22Rv1 (cell line): Measurements from ENCODE around the gene SCUBE2.
A peak's percentile ranks its signal among the peaks of the same experiment; 100 is the strongest.

Experiments
- H3K27ac ChIP-seq: fragments of 450-650 bp; 2 replicates; pipeline ENCODE4 v1.5.1; 2017
- CTCF ChIP-seq: fragments of 450-650 bp; IDR thresholded peaks from 2 replicates; pipeline ENCODE4 v1.5.1; 2017; ENCODE audit warnings: mild to moderate bottlenecking
- ZFX ChIP-seq: fragments of 450-650 bp; IDR thresholded peaks from 2 replicates; pipeline ENCODE4 v1.6.1; 2017; ENCODE audit warnings: antibody characterized with exemption, borderline replicate concordance

Gene SCUBE2

GRCh38 chr11:9076661-9077060 lies 14.7 kb downstream of the SCUBE2 start:
- H3K27ac ChIP-seq, result peak overlapping the region; percentile 42
- TF ChIP-seq ZFX, result no peak
- TF ChIP-seq CTCF, result no peak

DNA sequence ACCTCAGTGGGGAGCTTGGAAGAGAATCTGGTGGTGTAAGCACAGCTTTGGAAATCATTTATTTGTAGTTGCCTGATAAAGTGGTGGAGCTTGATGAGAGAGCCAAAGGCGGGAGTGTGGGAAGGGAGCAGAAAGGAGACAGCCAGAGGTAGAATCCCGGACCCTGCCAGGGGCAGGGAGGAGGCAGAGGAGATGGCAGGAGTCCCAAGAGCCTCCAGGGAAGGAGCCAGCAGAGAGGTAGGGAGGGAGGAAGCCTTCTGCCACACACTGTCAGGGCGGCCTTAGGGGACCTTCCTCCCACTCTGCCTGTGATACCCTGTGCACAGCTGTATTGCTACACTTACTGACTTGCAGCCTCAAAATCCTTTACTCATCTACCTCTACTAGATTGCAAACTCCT lies 15.4 kb downstream of the SCUBE2 start:
- TF ChIP-seq CTCF (no peak), ZFX (no peak)
- H3K27ac ChIP-seq, result peak overlapping the region; percentile 42

- H3K27ac ChIP-seq, result no peak overlapping the region
- no peak for TF ChIP-seq CTCF
- TF ChIP-seq ZFX, result no peak
Measured at GRCh38 chr11:9075556-9075955, 15.8 kb downstream of the SCUBE2 start.

DNA sequence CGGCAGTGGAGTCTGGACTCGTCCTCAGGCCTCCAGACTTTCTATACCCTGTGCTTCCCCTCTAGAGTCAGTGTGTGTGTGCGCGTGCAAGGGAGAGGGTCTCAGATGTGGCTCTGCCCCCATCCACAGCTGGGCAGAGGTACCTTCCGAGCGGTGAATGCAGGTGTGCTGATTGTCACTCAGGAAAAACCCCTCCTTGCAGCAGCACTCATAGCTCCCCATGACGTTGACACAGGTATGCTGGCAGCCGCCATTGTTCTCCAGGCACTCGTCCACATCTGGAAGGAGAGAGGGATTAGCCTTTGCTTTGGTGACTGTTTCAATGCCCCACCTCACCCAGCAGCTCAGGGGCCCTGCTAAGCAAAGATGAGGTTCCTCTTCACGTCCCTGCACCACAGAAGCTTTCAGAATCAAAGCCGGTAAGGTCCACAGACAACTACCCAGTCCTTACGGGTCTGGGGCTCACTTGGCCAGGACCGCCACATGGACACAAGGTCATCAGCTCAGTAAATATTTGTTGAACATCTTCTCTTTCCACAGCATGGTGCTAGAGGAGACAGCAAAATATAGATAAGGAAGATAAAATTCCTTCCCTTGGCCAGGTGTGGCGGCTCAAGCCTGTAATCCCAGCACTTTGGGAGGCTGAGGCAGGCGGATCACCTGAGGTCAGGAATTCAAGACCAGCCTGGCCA lies 16.9 kb downstream of the SCUBE2 start:
- H3K27ac ChIP-seq, result no peak overlapping the region
- TF ChIP-seq ZFX, result no peak
- no peak for TF ChIP-seq CTCF

- H3K27ac ChIP-seq, result no peak overlapping the region
- TF ChIP-seq CTCF (no peak), ZFX (no peak)
Measured at GRCh38 chr11:9073466-9074225, 17.8 kb downstream of the SCUBE2 start.

DNA sequence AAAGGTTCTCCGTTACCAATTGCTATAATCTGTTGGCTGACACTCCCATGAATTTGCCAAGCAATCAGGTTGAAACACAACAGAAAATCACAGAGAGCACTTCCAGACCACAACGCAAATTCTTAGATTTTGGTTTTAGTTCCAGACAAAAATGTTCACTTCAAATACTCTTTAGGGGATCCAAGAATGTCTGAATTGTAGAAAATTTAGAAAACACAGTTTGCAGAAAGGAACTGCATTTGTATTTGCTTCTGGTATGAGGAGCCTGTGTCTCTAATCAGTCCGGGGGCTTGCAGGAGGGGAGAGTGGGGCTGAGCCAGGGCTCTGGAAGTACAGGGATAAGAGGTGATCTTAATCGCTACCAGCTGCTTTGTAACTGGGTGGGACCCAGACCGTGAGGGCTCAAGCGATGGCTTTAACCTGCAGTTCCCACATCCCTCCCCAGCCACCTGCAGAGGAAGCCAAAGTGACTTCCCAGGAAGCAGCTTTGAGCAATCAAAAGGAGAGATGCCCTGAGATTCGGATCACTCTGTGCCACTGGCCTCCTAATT lies 18.7 kb downstream of the SCUBE2 start:
- TF ChIP-seq CTCF, result no peak
- no peak for TF ChIP-seq ZFX

GRCh38 chr11:9071692-9072091 lies 19.7 kb downstream of the SCUBE2 start:
- H3K27ac ChIP-seq, result no peak overlapping the region
- TF ChIP-seq ZFX (no peak), CTCF (no peak)

More for the DNA sequence above, 18.7 kb downstream of the SCUBE2 start:
- no peak overlapping the region for H3K27ac ChIP-seq
